NCI-H2227 (cell line): Measurements from ENCODE around the gene MRC2.
"Not testable (repeated sequence)": the region's sequence is repeated elsewhere in the genome, so short reads cannot be mapped to it uniquely, and the experiment has no call there.

Source experiments
- DNase-seq: peaks from one replicate; lab custom pipeline; 2025; ENCODE audit not compliant: unreplicated experiment; lab: John Stamatoyannopoulos, UW

MRC2 gene

GRCh38 chr17:62678214-62678919 lies 50.9 kb downstream of the MRC2 start:
- no peak for DNase-seq

- no peak for DNase-seq
Observed at GRCh38 chr17:62679866-62680377, 52.5 kb downstream of the MRC2 start.

GRCh38 chr17:62680541-62681052 lies 53.1 kb downstream of the MRC2 start:
- DNase-seq, result no peak

- no peak for DNase-seq
Observed at GRCh38 chr17:62681061-62681938, 53.8 kb downstream of the MRC2 start.

GRCh38 chr17:62681939-62682381 lies 54.5 kb downstream of the MRC2 start:
- DNase-seq, result no peak

- no peak for DNase-seq
Observed at GRCh38 chr17:62684179-62684578, 56.7 kb downstream of the MRC2 start.

- DNase-seq, result no peak
Observed at GRCh38 chr17:62687997-62688396, 60.5 kb downstream of the MRC2 start.

GRCh38 chr17:62688398-62689160 lies 61.1 kb downstream of the MRC2 start:
- no peak for DNase-seq

GRCh38 chr17:62689441-62690167 lies 62.1 kb downstream of the MRC2 start:
- no peak for DNase-seq

GRCh38 chr17:62690168-62690897 lies 62.9 kb downstream of the MRC2 start:
- no peak for DNase-seq

GRCh38 chr17:62691589-62691915 lies 64.1 kb downstream of the MRC2 start:
- not testable (repeated sequence) for DNase-seq

- peak; percentile 61 for DNase-seq
Observed at GRCh38 chr17:62692159-62692651, 64.7 kb downstream of the MRC2 start.

GRCh38 chr17:62692721-62693431 lies 65.4 kb downstream of the MRC2 start:
- DNase-seq, result peak; percentile 18

GRCh38 chr17:62693616-62694409 lies 66.3 kb downstream of the MRC2 start:
- no peak for DNase-seq

- not testable (repeated sequence) for DNase-seq
Observed at GRCh38 chr17:62695093-62695738, 67.7 kb downstream of the MRC2 start.

GRCh38 chr17:62696256-62696655 lies 68.8 kb downstream of the MRC2 start:
- DNase-seq, result no peak

GRCh38 chr17:62696726-62697490 lies 69.4 kb downstream of the MRC2 start:
- DNase-seq, result no peak
